Measurements from ENCODE around the gene FBXL17. TPM values are rescaled to one million over a fixed set of nuclear protein-coding genes. Genes with fewer than 3 reads are reported as not detected.

Gene FBXL17
- total RNA-seq, 1 experiment from 2014 or later, result 16.2 TPM

- Histone ChIP-seq H3K4me3 (no peak overlapping the region), H3K36me3 (no peaks in the 10 kb centered on the region), H3K9me3 (no peaks in the 10 kb centered on the region), H3K27me3 (no peaks in the 10 kb centered on the region)
- DNase-seq, result no peak
Measured at GRCh38 chr5:108060340-108060739, 321.6 kb downstream of the FBXL17 start.

- Histone ChIP-seq H3K9me3 (no peaks in the 10 kb centered on the region), H3K36me3 (no peaks in the 10 kb centered on the region), H3K27me3 (no peaks in the 10 kb centered on the region), H3K4me3 (no peak overlapping the region)
- DNase-seq, result no peak
Measured at GRCh38 chr5:108059334-108059733, 322.6 kb downstream of the FBXL17 start.

- H3K27me3 ChIP-seq, result no peaks in the 10 kb centered on the region
- H3K9me3 ChIP-seq, result peaks cover 10% of the 10 kb centered on the region
- no peak for DNase-seq
- no peaks in the 10 kb centered on the region for H3K36me3 ChIP-seq
- H3K4me3 ChIP-seq, result no peak overlapping the region
Measured at GRCh38 chr5:108054349-108054748, 327.5 kb downstream of the FBXL17 start.

DNA sequence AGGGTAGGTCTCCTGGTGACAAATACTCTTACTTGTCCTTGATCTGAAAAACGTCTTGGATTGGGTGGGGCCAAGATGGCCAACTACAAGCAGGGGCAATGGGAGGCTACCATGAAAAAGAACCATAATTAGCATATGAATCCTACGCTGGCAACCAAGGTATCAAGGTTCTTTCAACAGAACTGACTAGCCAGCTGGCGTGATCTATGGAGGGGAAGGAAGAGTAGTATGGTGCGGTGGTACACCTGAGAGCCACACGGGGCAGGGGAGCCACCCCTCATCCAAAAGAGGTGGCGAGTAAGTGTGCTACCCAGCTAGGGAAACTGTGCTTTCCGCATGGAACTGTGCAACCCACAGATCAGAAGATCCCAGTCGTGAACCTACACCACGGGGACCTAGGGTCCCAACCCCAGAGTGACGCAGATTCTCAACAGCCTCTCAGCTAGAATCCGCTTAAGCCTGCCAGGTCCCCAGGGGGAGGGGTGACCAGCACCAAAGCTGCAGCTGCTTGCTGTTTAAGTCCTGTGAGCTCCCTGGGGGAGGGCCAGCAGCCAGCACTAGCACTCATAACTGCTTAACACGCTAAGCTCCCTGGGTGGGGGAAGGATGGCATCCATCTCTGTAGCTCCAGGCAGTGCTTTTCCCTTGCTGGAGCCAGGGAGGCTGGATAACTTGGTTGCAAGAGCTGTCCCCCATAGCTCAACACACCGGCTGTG lies 334.8 kb downstream of the FBXL17 start:
- Histone ChIP-seq H3K27me3 (no peaks in the 10 kb centered on the region), H3K9me3 (peaks cover 3% of the 10 kb centered on the region), H3K4me3 (no peak overlapping the region), H3K36me3 (no peaks in the 10 kb centered on the region)
- no peak for DNase-seq

GRCh38 chr5:108036482-108036881 lies 345.4 kb downstream of the FBXL17 start:
- H3K4me3 ChIP-seq, result no peak overlapping the region
- no peak for DNase-seq
- H3K9me3 ChIP-seq, result no peaks in the 10 kb centered on the region
- no peaks in the 10 kb centered on the region for H3K27me3 ChIP-seq
- H3K36me3 ChIP-seq, result no peaks in the 10 kb centered on the region

DNA sequence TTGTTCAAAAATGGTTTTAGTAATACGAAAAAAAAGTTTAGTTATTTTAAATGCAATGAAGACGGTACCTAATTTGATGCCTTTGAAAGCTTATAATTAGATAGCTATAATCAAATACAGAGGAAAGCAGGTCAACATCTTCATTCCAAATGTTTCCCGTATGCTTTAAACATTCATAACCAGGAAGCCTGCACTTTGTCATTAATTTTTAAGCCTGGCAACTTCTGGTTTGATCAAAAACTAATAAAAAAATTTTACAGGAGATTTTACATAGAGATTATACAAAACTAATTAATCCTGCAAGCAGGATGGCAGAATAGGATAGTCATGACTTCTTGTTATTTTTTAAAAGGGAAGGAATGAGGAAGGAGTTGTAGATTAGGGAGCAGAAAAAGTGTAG lies 353.0 kb downstream of the FBXL17 start:
- no peak overlapping the region for H3K4me3 ChIP-seq
- H3K9me3 ChIP-seq, result no peaks in the 10 kb centered on the region
- no peak for DNase-seq
- H3K36me3 ChIP-seq, result no peaks in the 10 kb centered on the region
- no peaks in the 10 kb centered on the region for H3K27me3 ChIP-seq

- DNase-seq, result peak; percentile 10
- no peaks in the 10 kb centered on the region for H3K9me3 ChIP-seq
- no peaks in the 10 kb centered on the region for H3K36me3 ChIP-seq
- H3K27me3 ChIP-seq, result no peaks in the 10 kb centered on the region
- no peak overlapping the region for H3K4me3 ChIP-seq
Measured at GRCh38 chr5:108028412-108028811, 353.5 kb downstream of the FBXL17 start.

- no peak overlapping the region for H3K4me3 ChIP-seq
- no peaks in the 10 kb centered on the region for H3K27me3 ChIP-seq
- no peaks in the 10 kb centered on the region for H3K9me3 ChIP-seq
- DNase-seq, result no peak
- no peaks in the 10 kb centered on the region for H3K36me3 ChIP-seq
Measured at GRCh38 chr5:108025957-108026356, 355.9 kb downstream of the FBXL17 start.

DNA sequence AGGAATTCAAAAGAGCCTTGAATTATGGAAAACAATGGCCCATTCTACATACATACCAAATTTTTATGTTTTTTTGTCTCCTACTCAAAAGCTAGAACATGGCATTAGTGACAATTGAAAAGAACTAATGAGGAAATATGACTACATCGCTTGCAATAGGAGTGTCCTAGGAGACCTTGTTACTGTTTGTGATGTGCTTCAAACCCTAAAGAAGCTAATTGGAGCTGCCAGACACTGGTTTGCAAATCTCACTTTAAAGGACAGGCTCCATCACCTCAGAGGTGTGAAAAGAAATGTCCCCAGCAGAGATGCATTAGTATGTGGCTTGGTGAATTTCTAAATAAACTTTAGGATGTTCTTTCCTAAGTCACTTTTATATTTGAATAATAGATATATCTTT lies 356.9 kb downstream of the FBXL17 start:
- no peaks in the 10 kb centered on the region for H3K27me3 ChIP-seq
- no peaks in the 10 kb centered on the region for H3K36me3 ChIP-seq
- H3K9me3 ChIP-seq, result no peaks in the 10 kb centered on the region
- no peak for DNase-seq
- H3K4me3 ChIP-seq, result no peak overlapping the region

DNA sequence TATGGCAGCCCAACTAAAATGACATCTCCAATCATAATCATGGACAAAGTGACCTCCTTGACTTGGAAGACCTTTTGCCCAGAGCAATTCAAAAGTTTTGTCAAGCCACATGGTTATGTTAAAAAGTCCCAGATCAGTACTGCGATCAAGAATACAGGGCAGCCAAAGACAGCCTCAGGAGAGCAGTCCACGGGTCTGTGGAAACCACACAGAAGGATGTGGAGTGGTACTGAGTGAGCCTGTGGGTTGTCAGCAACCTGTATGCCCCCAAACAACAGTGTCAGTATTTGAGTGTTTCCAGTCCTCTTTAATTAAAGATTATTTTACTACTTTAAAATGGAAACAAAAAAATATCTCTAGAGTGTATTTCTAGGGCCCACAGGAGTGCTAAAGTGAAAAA lies 365.8 kb downstream of the FBXL17 start:
- DNase-seq, result no peak
- H3K4me3 ChIP-seq, result no peak overlapping the region

GRCh38 chr5:108006791-108007190 lies 375.1 kb downstream of the FBXL17 start:
- H3K36me3 ChIP-seq, result no peaks in the 10 kb centered on the region
- no peak for DNase-seq
- H3K9me3 ChIP-seq, result no peaks in the 10 kb centered on the region
- H3K4me3 ChIP-seq, result no peak overlapping the region
- no peaks in the 10 kb centered on the region for H3K27me3 ChIP-seq

More for the DNA sequence above, 365.8 kb downstream of the FBXL17 start:
- Histone ChIP-seq H3K9me3 (no peaks in the 10 kb centered on the region; the same call in 1 of the 2 replicates), H3K36me3 (no peaks in the 10 kb centered on the region), H3K27me3 (no peaks in the 10 kb centered on the region)

- Histone ChIP-seq H3K9me3 (no peaks in the 10 kb centered on the region), H3K27me3 (no peaks in the 10 kb centered on the region), H3K4me3 (peak overlapping the region; percentile 21), H3K36me3 (no peaks in the 10 kb centered on the region)
- DNase-seq, result peak; percentile 17
Measured at GRCh38 chr5:108003178-108003577, 378.7 kb downstream of the FBXL17 start.

DNA sequence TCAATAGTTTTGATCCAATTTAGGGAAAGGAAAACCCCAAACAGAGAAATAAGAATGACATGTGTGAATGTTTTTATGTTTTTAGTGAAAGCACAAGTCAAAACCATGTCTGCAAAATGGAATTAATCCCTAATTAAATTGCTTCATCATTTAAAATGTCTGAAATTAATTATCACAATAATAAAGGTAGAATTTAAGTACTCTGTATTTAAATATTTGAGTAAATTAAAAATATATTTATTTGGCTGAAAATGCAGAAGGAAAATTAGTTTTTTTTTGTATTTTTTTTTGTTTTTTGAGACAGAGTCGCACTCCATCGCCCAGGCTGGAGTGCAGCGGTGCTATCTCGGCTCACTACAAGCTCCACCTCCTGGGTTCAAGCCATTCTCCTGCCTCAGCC lies 380.7 kb downstream of the FBXL17 start:
- H3K27me3 ChIP-seq, result no peaks in the 10 kb centered on the region
- H3K4me3 ChIP-seq, result no peak overlapping the region
- no peaks in the 10 kb centered on the region for H3K9me3 ChIP-seq
- no peaks in the 10 kb centered on the region for H3K36me3 ChIP-seq
- no peak for DNase-seq

GRCh38 chr5:107997338-107997980 lies 384.4 kb downstream of the FBXL17 start:
- DNase-seq, result no peak
- Histone ChIP-seq H3K9me3 (peaks cover 2% of the 10 kb centered on the region; the same call in 1 of the 2 replicates), H3K4me3 (no peak overlapping the region), H3K27me3 (no peaks in the 10 kb centered on the region), H3K36me3 (no peaks in the 10 kb centered on the region)

DNA sequence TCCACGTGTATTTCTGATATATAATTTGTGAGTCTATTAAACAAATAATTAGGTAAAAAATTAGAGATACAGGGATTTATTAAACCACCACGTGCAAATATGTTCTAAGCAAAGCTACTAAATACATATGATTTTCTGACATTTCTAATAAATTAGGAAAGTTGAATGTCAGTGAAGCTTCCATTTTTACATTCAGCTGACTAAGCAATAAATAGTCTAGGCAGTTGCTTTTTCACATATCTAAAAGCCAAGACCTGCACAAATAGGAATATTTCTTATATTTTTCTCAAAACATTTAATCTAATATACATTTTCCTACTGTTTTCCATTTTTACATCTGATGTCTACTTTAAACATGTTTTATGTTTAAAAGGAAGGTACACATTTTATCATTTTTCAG lies 388.6 kb downstream of the FBXL17 start:
- no peaks in the 10 kb centered on the region for H3K27me3 ChIP-seq
- H3K36me3 ChIP-seq, result no peaks in the 10 kb centered on the region
- no peak for DNase-seq
- H3K9me3 ChIP-seq, result peaks cover 2% of the 10 kb centered on the region; the same call in 1 of the 2 replicates
- no peak overlapping the region for H3K4me3 ChIP-seq

- DNase-seq, result no peak
- no peaks in the 10 kb centered on the region for H3K27me3 ChIP-seq
- no peak overlapping the region for H3K4me3 ChIP-seq
- peaks cover 2% of the 10 kb centered on the region; the same call in 1 of the 2 replicates for H3K9me3 ChIP-seq
- no peaks in the 10 kb centered on the region for H3K36me3 ChIP-seq
Measured at GRCh38 chr5:107990881-107991810, 390.8 kb downstream of the FBXL17 start.

GRCh38 chr5:107985144-107985543 lies 396.8 kb downstream of the FBXL17 start:
- DNase-seq, result peak; percentile 28
- Histone ChIP-seq H3K27me3 (no peaks in the 10 kb centered on the region), H3K36me3 (no peaks in the 10 kb centered on the region), H3K4me3 (no peak overlapping the region), H3K9me3 (no peaks in the 10 kb centered on the region)
